T-helper 1 cell treated with Interleukin-12 subunit alpha and Interleukin-12 subunit beta and Interleukin-4 antibody, amounts not matched to agents 30 ng/mL and 1 ng/mL, for 36 hours (primary cell): ENCODE measurements around the gene PDCD2L. TPM values are rescaled to one million over a fixed set of nuclear protein-coding genes. Genes with fewer than 3 reads are reported as not detected.
"Not testable (repeated sequence)": the region's sequence is repeated elsewhere in the genome, so short reads cannot be mapped to it uniquely, and the experiment has no call there.

Experiments
- intact Hi-C: fragments of 100-400 bp; cut with micrococcal nuclease; formaldehyde crosslinking; loops from one replicate; pipeline ENCODE4 v1.15.1; 2024
- total RNA-seq: library from RNA; stranded (reverse); gene quantifications from 2 replicates; pipeline ENCODE4 v1.2.3, GENCODE V29; 2022

The PDCD2L gene
- total RNA-seq, 1 donor from 2014 or later = 14.2 TPM

- intact Hi-C loops = no loop called here
Observed at GRCh38 chr19:34409189-34410164, 5.3 kb downstream of the PDCD2L start.

GRCh38 chr19:34411216-34411615, 7.0 kb downstream of the PDCD2L start:
- intact Hi-C loops = no loop called here

- intact Hi-C loops = no loop called here
Observed at GRCh38 chr19:34416021-34416545, 11.9 kb downstream of the PDCD2L start.

GRCh38 chr19:34418300-34418699, 14.1 kb downstream of the PDCD2L start:
- intact Hi-C loops = no loop called here

GRCh38 chr19:34426096-34426661, 22.0 kb downstream of the PDCD2L start:
- intact Hi-C loops = loop anchor here (5.0 kb wide), 1 partner anchor 1054 kb away; the partner anchor contains the start of gene CEBPG

GRCh38 chr19:34428549-34429285, 24.5 kb downstream of the PDCD2L start:
- intact Hi-C loops = loop anchor here (1.0 to 5.0 kb wide), 7 partner anchors 24 to 1056 kb away; partner anchors contain the start of genes CEBPG, GPI, PDCD2L and SCGB2B2

- intact Hi-C loops = loop anchor here (2.0 to 5.0 kb wide), 2 partner anchors 247 to 1057 kb away; partner anchors contain the start of genes CEBPG, SCGB2B2 and ZNF302
Observed at GRCh38 chr19:34429553-34429952, 25.4 kb downstream of the PDCD2L start.

- intact Hi-C loops = loop anchor here (1.0 to 10.0 kb wide), 3 partner anchors 72 to 214 kb away; partner anchors contain the start of gene GARRE1
Observed at GRCh38 chr19:34430738-34431625, 26.8 kb downstream of the PDCD2L start.

- intact Hi-C loops = loop anchor here (5.0 to 10.0 kb wide), 2 partner anchors 177 to 215 kb away; partner anchors contain the start of gene GARRE1
Observed at GRCh38 chr19:34431681-34432402, 27.6 kb downstream of the PDCD2L start.

GRCh38 chr19:34432797-34433196, 28.6 kb downstream of the PDCD2L start:
- intact Hi-C loops = loop anchor here (5.0 to 10.0 kb wide), 2 partner anchors 178 to 215 kb away; partner anchors contain the start of gene GARRE1

- intact Hi-C loops = loop anchor here (10.0 kb wide), 1 partner anchor 182 kb away; the partner anchor contains the start of gene GARRE1
Observed at GRCh38 chr19:34436716-34437115, 32.5 kb downstream of the PDCD2L start.

GRCh38 chr19:34448191-34448590, 44.0 kb downstream of the PDCD2L start:
- intact Hi-C loops = no loop called here

- intact Hi-C loops = no loop called here
Observed at GRCh38 chr19:34452723-34453122, 48.5 kb downstream of the PDCD2L start.

- intact Hi-C loops = no loop called here
Observed at GRCh38 chr19:34454091-34454490, 49.9 kb downstream of the PDCD2L start.

GRCh38 chr19:34454685-34455084, 50.5 kb downstream of the PDCD2L start:
- intact Hi-C loops = no loop called here

- intact Hi-C loops = not testable (repeated sequence)
Observed at GRCh38 chr19:34455783-34456480, 51.7 kb downstream of the PDCD2L start.

GRCh38 chr19:34457446-34457845, 53.2 kb downstream of the PDCD2L start:
- intact Hi-C loops = no loop called here

GRCh38 chr19:34458677-34459076, 54.5 kb downstream of the PDCD2L start:
- intact Hi-C loops = no loop called here

GRCh38 chr19:34459614-34460013, 55.4 kb downstream of the PDCD2L start:
- intact Hi-C loops = no loop called here
